K562 (cell line): ENCODE measurements around the gene NOSTRIN. TPM values are rescaled to one million over a fixed set of nuclear protein-coding genes. Genes with fewer than 3 reads are reported as not detected.
A peak's percentile ranks its signal among the peaks of the same experiment; 100 is the strongest.

Experiments
- ATAC-seq: fragments of 200-7000 bp; cut with Tn5 transposase; 3 replicates; pipeline ENCODE4 v1.9.1; 2020; ENCODE audit warnings: moderate library complexity
- BruUV-seq: library from RNA; stranded (reverse); fragments of 400-500 nt; replicated peaks from 2 replicates; lab custom pipeline; 2021; lab: Mats Ljungman, UMichigan
- CTCF ChIA-PET: fragments of 300-600 bp; formaldehyde crosslinking; extraction: SDS; loops from one replicate; lab custom pipeline; 2021; ENCODE audit warnings: low intra/inter-chr PET ratio; lab: Yijun Ruan, JAX
- POLR2A ChIA-PET: fragments of 300-600, 350-650 bp; sonication (Branson Sonifier 250); formaldehyde crosslinking; extraction: SDS; loops from one replicate; lab custom pipeline; 2021; ENCODE audit warnings: antibody characterized with exemption, inconsistent platforms; lab: Yijun Ruan, JAX
- DNase-seq, 4 experiments: peaks; one replicate each; pipeline versions ENCODE4 v3.0.0 to v3.0.0-alpha.2; 2011 to 2018; ENCODE audit warnings: low spot score in 3 of 4, mixed read lengths in 3 of 4; ENCODE audit errors: extremely low read depth in 1 of 4
- FAIRE-seq: peaks from 2 replicates; lab custom pipeline; 2011; peaks lifted over from hg19 to GRCh38; lab: Jason Lieb, UNC
- H2AFZ ChIP-seq: 2 replicates; pipeline ENCODE4 v1.6.0; 2011; ENCODE audit warnings: low read depth, low read length, control low read depth, inconsistent platforms
- H3K27ac ChIP-seq: fragments of 200-600 bp; 3 replicates; pipeline ENCODE4 v1.8.0; 2011; ENCODE audit warnings: low read depth, mild to moderate bottlenecking, control low read depth, inconsistent platforms, low read length, moderate library complexity, mixed read lengths; ENCODE audit errors: extremely low read depth
- H3K27me3 ChIP-seq, 2 experiments: fragments of 300-600 bp in 1 of 2; 2 replicates in 1 of 2; 3 replicates in 1 of 2; pipeline versions ENCODE4 v1.6.0 to v1.8.0; 2011; ENCODE audit warnings: inconsistent platforms in 2 of 2, low read length in 2 of 2, mild to moderate bottlenecking in 1 of 2, mixed read lengths in 1 of 2, moderate library complexity in 1 of 2; ENCODE audit not compliant: control insufficient read depth in 2 of 2, insufficient read depth in 2 of 2
- H3K36me3 ChIP-seq: fragments of 300-600 bp; 3 replicates; pipeline ENCODE4 v1.8.0; 2011; ENCODE audit warnings: mild to moderate bottlenecking, low read length, inconsistent platforms; ENCODE audit not compliant: control insufficient read depth, insufficient read depth
- H3K4me1 ChIP-seq, 2 experiments: fragments of 200-600 bp in 1 of 2; replicated peaks in 1 of 2; 2 replicates in 1 of 2; 3 replicates in 1 of 2; pipeline versions ENCODE4 v1.5.1 to v1.8.0; 2011; ENCODE audit warnings: inconsistent platforms in 2 of 2, low read length in 2 of 2, mild to moderate bottlenecking in 1 of 2, mixed read lengths in 1 of 2, moderate library complexity in 1 of 2; ENCODE audit not compliant: control insufficient read depth in 2 of 2, insufficient read depth in 2 of 2
- H3K4me2 ChIP-seq: 2 replicates; pipeline ENCODE4 v1.6.1; 2011; ENCODE audit warnings: low read length, control low read depth, inconsistent platforms, mixed read lengths; ENCODE audit not compliant: insufficient read depth
- H3K4me3 ChIP-seq: fragments of 200-600 bp; sonication (generic), shearing (Covaris generic); 2 replicates; pipeline ENCODE4 v1.5.1; 2016; ENCODE audit warnings: control low read depth, inconsistent platforms
- H3K79me2 ChIP-seq: fragments of 200-600 bp; 3 replicates; pipeline ENCODE4 v1.8.0; 2011; ENCODE audit warnings: low read length, inconsistent platforms; ENCODE audit not compliant: control insufficient read depth, insufficient read depth
- H3K9ac ChIP-seq, 2 experiments: 2 replicates each; pipeline versions ENCODE4 v1.6.0 to v1.6.1; 2011; ENCODE audit warnings: low read depth in 2 of 2, low read length in 2 of 2, control low read depth in 1 of 2, inconsistent platforms in 1 of 2, mild to moderate bottlenecking in 1 of 2, mixed read lengths in 1 of 2; ENCODE audit not compliant: insufficient read depth in 1 of 2
- H3K9me1 ChIP-seq: one replicate; pipeline ENCODE4 v1.6.0; 2011; ENCODE audit warnings: inconsistent platforms, mild to moderate bottlenecking, low read length, moderate library complexity; ENCODE audit not compliant: control insufficient read depth, insufficient read depth
- H3K9me3 ChIP-seq: replicated peaks from 2 replicates; pipeline ENCODE4 v1.5.1; 2011; ENCODE audit warnings: low read depth, low read length, inconsistent platforms; ENCODE audit not compliant: control insufficient read depth, insufficient read depth
- H4K20me1 ChIP-seq: replicated peaks from 2 replicates; pipeline ENCODE4 v1.6.1; 2011; ENCODE audit warnings: low read length, inconsistent platforms, mixed read lengths; ENCODE audit not compliant: control insufficient read depth, insufficient read depth
- LCOR ChIP-seq: sonication (generic); formaldehyde crosslinking; IDR thresholded peaks from 2 replicates; pipeline ENCODE4 v1.8.0; 2022; ENCODE audit warnings: mild to moderate bottlenecking, missing genetic modification reagents
- NFYB ChIP-seq: IDR thresholded peaks from 2 replicates; pipeline ENCODE4 v1.6.1; 2011; ENCODE audit warnings: mild to moderate bottlenecking, moderate library complexity; ENCODE audit not compliant: insufficient read length; ENCODE audit errors: extremely low read depth
- PKNOX1 ChIP-seq: fragments of 450-650 bp; IDR thresholded peaks from 2 replicates; pipeline ENCODE4 v1.6.1; 2016
- SNIP1 ChIP-seq: fragments of 450-650 bp; IDR thresholded peaks from 2 replicates; pipeline ENCODE4 v1.7.1; 2017; ENCODE audit warnings: low read depth, mild to moderate bottlenecking
- WGBS: fragments of 100-300 bp; shearing (Covaris generic); methylation state at CpG from one replicate; pipeline ENCODE4 v1.1.6; 2016; ENCODE audit warnings: low coverage, mixed read lengths; ENCODE audit not compliant: insufficient coverage; ENCODE audit errors: missing lambda C conversion rate; 5-methylcytosine and 5-hydroxymethylcytosine counted together
- in situ Hi-C: fragments of 300-500 bp; cut with MboI; formaldehyde crosslinking; loops from 4 replicates; pipeline ENCODE4 v1.15.0; 2018; ENCODE audit warnings: inconsistent platforms, mixed read lengths
- intact Hi-C: fragments of 100-400 bp; cut with micrococcal nuclease; formaldehyde crosslinking; loops from 2 replicates; pipeline ENCODE4 v1.14.2; 2022
- polyA plus RNA-seq, 8 experiments: library from polyadenylated mRNA; depleted of rRNA in 4 of 8; stranded (reverse) in 5 of 8; unstranded in 3 of 8; fragments of >200 nt; fragmentation: Nextera tagmentation in 2 of 8; fragmentation: Illumina TruSeq in 1 of 8; extraction: Ambion mirVana in 2 of 8; extraction: Trizol in 1 of 8; gene quantifications; 2 replicates each; pipeline versions ENCODE4 v1.2.1 to v1.2.3, GENCODE V29; 2011 to 2014; ENCODE audit warnings: inconsistent platforms in 1 of 8, missing spikeins in 1 of 8
- total RNA-seq, 7 experiments: library from RNA; depleted of rRNA in 6 of 7; stranded (reverse); fragments of >200 nt in 6 of 7; fragmentation: Illumina TruSeq in 2 of 7; extraction: Trizol in 2 of 7; gene quantifications; 2 replicates each; pipeline versions ENCODE4 v1.2.1 to v1.2.3, GENCODE V29; 2011 to 2021; ENCODE audit warnings: low replicate concordance in 1 of 7
- TF ChIP-seq, protein P1 (sequence below): fragments of 200-800 bp; sonication (Bioruptor generic); IDR thresholded peaks from 2 replicates; pipeline ENCODE4 v1.6.1; 2017; ENCODE audit warnings: missing genetic modification characterization, missing compliant biosample characterization
- TF ChIP-seq, protein P2 (sequence below), 3 experiments: fragments of 200-800 bp in 1 of 3; fragments of 250-450 bp in 1 of 3; fragments of 450-650 bp in 1 of 3; sonication (Bioruptor Pico) in 1 of 3; sonication (Bioruptor generic) in 1 of 3; formaldehyde crosslinking in 1 of 3; IDR thresholded peaks; 2 replicates each; pipeline versions ENCODE4 v1.6.1 to v1.8.0; 2016 to 2022; ENCODE audit warnings: mild to moderate bottlenecking in 2 of 3, missing genetic modification characterization in 2 of 3, missing compliant biosample characterization in 1 of 3, moderate library complexity in 1 of 3
- TF ChIP-seq, protein P3 (sequence below): fragments of 200-400 bp; formaldehyde crosslinking; IDR thresholded peaks from 2 replicates; pipeline ENCODE4 v1.6.1; 2017; ENCODE audit warnings: mild to moderate bottlenecking, low read depth, low read length, moderate library complexity

NOSTRIN gene
- total and polyA plus RNA-seq, 9 of the 15 experiments (the other 6 are each of a cell fraction or from before 2014, with no cell fraction given) = 26.7 to 82.9 (median 56.3) TPM

DNA sequence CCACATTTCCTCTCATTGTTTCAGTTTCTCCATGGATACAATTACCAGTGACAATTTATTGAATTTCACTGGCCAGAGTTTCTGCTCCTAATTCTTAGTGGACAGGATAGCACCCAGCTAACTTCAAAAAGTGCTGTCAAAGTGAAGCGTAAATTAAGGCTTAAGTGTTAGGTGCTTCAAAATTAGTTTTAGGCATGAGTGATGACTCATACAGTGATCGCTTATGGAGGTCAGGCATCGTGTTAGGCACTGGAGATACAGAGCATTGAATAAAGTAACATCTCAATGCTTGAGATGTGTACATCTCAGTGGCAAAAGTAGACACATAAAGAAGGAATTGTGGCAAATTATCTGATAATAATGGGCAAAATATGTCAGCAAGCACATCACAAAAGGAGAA is 40.8 kb downstream of the NOSTRIN start (continued):
- TF ChIP-seq, protein P1, sequence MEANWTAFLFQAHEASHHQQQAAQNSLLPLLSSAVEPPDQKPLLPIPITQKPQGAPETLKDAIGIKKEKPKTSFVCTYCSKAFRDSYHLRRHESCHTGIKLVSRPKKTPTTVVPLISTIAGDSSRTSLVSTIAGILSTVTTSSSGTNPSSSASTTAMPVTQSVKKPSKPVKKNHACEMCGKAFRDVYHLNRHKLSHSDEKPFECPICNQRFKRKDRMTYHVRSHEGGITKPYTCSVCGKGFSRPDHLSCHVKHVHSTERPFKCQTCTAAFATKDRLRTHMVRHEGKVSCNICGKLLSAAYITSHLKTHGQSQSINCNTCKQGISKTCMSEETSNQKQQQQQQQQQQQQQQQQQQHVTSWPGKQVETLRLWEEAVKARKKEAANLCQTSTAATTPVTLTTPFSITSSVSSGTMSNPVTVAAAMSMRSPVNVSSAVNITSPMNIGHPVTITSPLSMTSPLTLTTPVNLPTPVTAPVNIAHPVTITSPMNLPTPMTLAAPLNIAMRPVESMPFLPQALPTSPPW (CRISPR knock-in tag) = no peak
- TF ChIP-seq SNIP1 = no peak

DNA sequence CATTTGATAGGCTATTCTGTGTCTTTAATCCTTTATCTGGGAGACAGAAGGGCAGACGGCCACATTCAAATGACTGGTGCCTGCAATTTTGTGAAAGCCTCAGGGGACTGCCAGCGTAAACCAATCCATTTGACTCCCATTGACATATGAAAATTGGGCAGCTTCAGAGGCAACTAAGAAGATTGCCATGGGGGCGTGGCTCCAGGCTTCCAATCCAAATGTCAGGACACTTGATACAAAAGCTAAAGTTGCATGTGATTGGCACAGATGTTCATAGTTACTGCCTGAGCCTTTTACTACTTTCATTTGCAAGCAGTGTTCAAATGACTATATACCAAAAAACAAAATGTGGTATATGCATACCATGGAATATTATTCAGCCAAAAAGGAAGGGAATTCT is 45.8 kb downstream of the NOSTRIN start:
- no peak overlapping the region for H2AFZ ChIP-seq
- no TSS peak for BruUV-seq
- in situ Hi-C loops (no loop called here), intact Hi-C loops (loop anchor here (2.0 kb wide), 1 partner anchor 45 kb away; the partner anchor contains the start of gene NOSTRIN)
- DNase-seq (no peak), FAIRE-seq (no peak), ATAC-seq (no peak)
- H3K27ac ChIP-seq = no peak overlapping the region
- no peak overlapping the region for H3K4me2 ChIP-seq
- POLR2A ChIA-PET = interaction anchor here (0.9 kb wide), 1 partner anchor 61 kb away, joined by 3 read pairs; no protein-coding TSS in a partner anchor
- no peaks in the 10 kb centered on the region; the same call in 1 of the 2 replicates for H4K20me1 ChIP-seq
- H3K4me3 ChIP-seq = no peak overlapping the region
- no peaks in the 10 kb centered on the region for H3K9me3 ChIP-seq
- H3K4me1 ChIP-seq = peaks cover 12 to 33% of the 10 kb centered on the region in 2 experiments
- H3K9me1 ChIP-seq = no peaks in the 10 kb centered on the region
- no peaks in the 10 kb centered on the region; a peak in 1 of 5 replicates for H3K27me3 ChIP-seq
- CTCF ChIA-PET = no interaction called here
- no peaks in the 10 kb centered on the region for H3K79me2 ChIP-seq
- WGBS = 86% methylated on average over 3 of the region's 3 CpGs
- TF ChIP-seq, protein P2, sequence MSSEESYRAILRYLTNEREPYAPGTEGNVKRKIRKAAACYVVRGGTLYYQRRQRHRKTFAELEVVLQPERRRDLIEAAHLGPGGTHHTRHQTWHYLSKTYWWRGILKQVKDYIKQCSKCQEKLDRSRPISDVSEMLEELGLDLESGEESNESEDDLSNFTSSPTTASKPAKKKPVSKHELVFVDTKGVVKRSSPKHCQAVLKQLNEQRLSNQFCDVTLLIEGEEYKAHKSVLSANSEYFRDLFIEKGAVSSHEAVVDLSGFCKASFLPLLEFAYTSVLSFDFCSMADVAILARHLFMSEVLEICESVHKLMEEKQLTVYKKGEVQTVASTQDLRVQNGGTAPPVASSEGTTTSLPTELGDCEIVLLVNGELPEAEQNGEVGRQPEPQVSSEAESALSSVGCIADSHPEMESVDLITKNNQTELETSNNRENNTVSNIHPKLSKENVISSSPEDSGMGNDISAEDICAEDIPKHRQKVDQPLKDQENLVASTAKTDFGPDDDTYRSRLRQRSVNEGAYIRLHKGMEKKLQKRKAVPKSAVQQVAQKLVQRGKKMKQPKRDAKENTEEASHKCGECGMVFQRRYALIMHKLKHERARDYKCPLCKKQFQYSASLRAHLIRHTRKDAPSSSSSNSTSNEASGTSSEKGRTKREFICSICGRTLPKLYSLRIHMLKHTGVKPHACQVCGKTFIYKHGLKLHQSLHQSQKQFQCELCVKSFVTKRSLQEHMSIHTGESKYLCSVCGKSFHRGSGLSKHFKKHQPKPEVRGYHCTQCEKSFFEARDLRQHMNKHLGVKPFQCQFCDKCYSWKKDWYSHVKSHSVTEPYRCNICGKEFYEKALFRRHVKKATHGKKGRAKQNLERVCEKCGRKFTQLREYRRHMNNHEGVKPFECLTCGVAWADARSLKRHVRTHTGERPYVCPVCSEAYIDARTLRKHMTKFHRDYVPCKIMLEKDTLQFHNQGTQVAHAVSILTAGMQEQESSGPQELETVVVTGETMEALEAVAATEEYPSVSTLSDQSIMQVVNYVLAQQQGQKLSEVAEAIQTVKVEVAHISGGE (CRISPR knock-in tag; IDR thresholded peaks at IDR 0.05) = 0 out of 6 replicates have a peak, but pooled peaks of 1 of the 3 experiments have one; percentile 13
- TF ChIP-seq NFYB (peak; percentile 31), LCOR (CRISPR knock-in tag) (0 out of 2 replicates have a peak, but pooled peaks have one; percentile 34), PKNOX1 (peak; percentile 21; the same call in 1 of the 2 replicates)
- TF ChIP-seq, protein P3, sequence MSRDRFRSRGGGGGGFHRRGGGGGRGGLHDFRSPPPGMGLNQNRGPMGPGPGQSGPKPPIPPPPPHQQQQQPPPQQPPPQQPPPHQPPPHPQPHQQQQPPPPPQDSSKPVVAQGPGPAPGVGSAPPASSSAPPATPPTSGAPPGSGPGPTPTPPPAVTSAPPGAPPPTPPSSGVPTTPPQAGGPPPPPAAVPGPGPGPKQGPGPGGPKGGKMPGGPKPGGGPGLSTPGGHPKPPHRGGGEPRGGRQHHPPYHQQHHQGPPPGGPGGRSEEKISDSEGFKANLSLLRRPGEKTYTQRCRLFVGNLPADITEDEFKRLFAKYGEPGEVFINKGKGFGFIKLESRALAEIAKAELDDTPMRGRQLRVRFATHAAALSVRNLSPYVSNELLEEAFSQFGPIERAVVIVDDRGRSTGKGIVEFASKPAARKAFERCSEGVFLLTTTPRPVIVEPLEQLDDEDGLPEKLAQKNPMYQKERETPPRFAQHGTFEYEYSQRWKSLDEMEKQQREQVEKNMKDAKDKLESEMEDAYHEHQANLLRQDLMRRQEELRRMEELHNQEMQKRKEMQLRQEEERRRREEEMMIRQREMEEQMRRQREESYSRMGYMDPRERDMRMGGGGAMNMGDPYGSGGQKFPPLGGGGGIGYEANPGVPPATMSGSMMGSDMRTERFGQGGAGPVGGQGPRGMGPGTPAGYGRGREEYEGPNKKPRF = no peak
- H3K36me3 ChIP-seq = peaks cover 55% of the 10 kb centered on the region
- no peak overlapping the region for H3K9ac ChIP-seq
